H1 (cell line): Measurements from ENCODE around the gene PCYT1B.

Experiments used
- CHD2 ChIP-seq: IDR thresholded peaks from 2 replicates; pipeline ENCODE4 v1.6.1; 2012; ENCODE audit warnings: low read length, improper control_type of control experiment
- CTCF ChIP-seq, 3 experiments: IDR thresholded peaks; 1 replicate in 2 of 3; 2 replicates in 1 of 3; pipeline versions ENCODE4 v1.5.1 to v1.6.1; 2011; ENCODE audit warnings: low read length in 3 of 3, mild to moderate bottlenecking in 3 of 3, inconsistent platforms in 2 of 3, low read depth in 1 of 3, moderate library complexity in 1 of 3; ENCODE audit not compliant: insufficient read depth in 1 of 3; ENCODE audit errors: control extremely low read depth in 1 of 3
- POLR2A ChIP-seq, 2 experiments: IDR thresholded peaks; 1 replicate in 1 of 2; 2 replicates in 1 of 2; pipeline ENCODE4 v1.6.1; 2011; ENCODE audit warnings: low read depth in 2 of 2, low read length in 2 of 2, mild to moderate bottlenecking in 2 of 2; ENCODE audit errors: control extremely low read depth in 1 of 2
- SP1 ChIP-seq: IDR thresholded peaks from 2 replicates; pipeline ENCODE4 v1.6.1; 2011; ENCODE audit warnings: low read depth, low read length
- TCF12 ChIP-seq: IDR thresholded peaks from 2 replicates; pipeline ENCODE4 v1.6.1; 2011; ENCODE audit warnings: low read depth, mild to moderate bottlenecking, low read length
- TEAD4 ChIP-seq: IDR thresholded peaks from 2 replicates; pipeline ENCODE4 v1.6.1; 2012; ENCODE audit warnings: low read depth, low read length, inconsistent platforms, mixed read lengths

GRCh38 chrX:24508375-24508774 is 138.8 kb downstream of the PCYT1B start:
- TF ChIP-seq TEAD4 (no peak), POLR2A (IDR thresholded peaks at IDR 0.05; ENCODE audit: control extremely low read depth in 1 of 2, low read depth in 2 of 2, low read length in 2 of 2) (no peak), CHD2 (no peak), SP1 (no peak), CTCF (IDR thresholded peaks at IDR 0.05; ENCODE audit: control extremely low read depth in 1 of 3, insufficient read depth in 1 of 3, low read depth in 1 of 3, low read length in 3 of 3) (no peak), TCF12 (no peak)
